Endothelial cell of umbilical vein (primary cell): ENCODE measurements around the gene LARP1. TPM values are rescaled to one million over a fixed set of nuclear protein-coding genes. Genes with fewer than 3 reads are reported as not detected.

Source experiments
- BruUV-seq: library from RNA; stranded (reverse); fragments of 400-500 nt; replicated peaks from 2 replicates; lab custom pipeline; 2021; lab: Mats Ljungman, UMichigan
- CTCF ChIA-PET: fragments of 300-600, 350-600 bp; sonication (Branson Sonifier 250); formaldehyde crosslinking; loops from one replicate; lab custom pipeline; 2021; ENCODE audit warnings: antibody characterized with exemption, inconsistent platforms; lab: Charles Lee
- POLR2A ChIA-PET: fragments of 300-600, 350-600 bp; sonication (Branson Sonifier 250); formaldehyde crosslinking; loops from one replicate; lab custom pipeline; 2021; ENCODE audit warnings: antibody characterized with exemption, inconsistent platforms; lab: Charles Lee
- DNase-seq: peaks from one replicate; pipeline ENCODE4 v3.0.0-alpha.2; 2011; ENCODE audit warnings: low read depth, low spot score
- FAIRE-seq: peaks from 2 replicates; lab custom pipeline; 2011; peaks lifted over from hg19 to GRCh38; lab: Jason Lieb, UNC
- H2AFZ ChIP-seq: 2 replicates; pipeline ENCODE4 v1.6.0; 2012; ENCODE audit warnings: low read depth, low read length, control low read depth, inconsistent platforms
- H3K27ac ChIP-seq: 2 replicates; pipeline ENCODE4 v1.5.1; 2011; ENCODE audit warnings: low read depth, mild to moderate bottlenecking, control low read depth, low read length, moderate library complexity; ENCODE audit not compliant: insufficient read depth
- H3K27me3 ChIP-seq, 2 experiments: 2 replicates each; pipeline versions ENCODE4 v1.6.0 to v1.6.1; 2011; ENCODE audit warnings: low read length in 2 of 2, mixed read lengths in 1 of 2; ENCODE audit not compliant: control insufficient read depth in 2 of 2, insufficient read depth in 2 of 2
- H3K36me3 ChIP-seq, 2 experiments: 2 replicates in 1 of 2; 3 replicates in 1 of 2; pipeline ENCODE4 v1.5.1; 2011; ENCODE audit warnings: low read length in 2 of 2, mild to moderate bottlenecking in 1 of 2, moderate library complexity in 1 of 2; ENCODE audit not compliant: control insufficient read depth in 2 of 2, insufficient read depth in 2 of 2; ENCODE audit errors: extremely low read depth in 1 of 2
- H3K4me1 ChIP-seq: 3 replicates; pipeline ENCODE4 v1.5.1; 2011; ENCODE audit warnings: mild to moderate bottlenecking, low read length; ENCODE audit not compliant: control insufficient read depth, insufficient read depth; ENCODE audit errors: extremely low read depth
- H3K4me2 ChIP-seq: 2 replicates; pipeline ENCODE4 v1.6.1; 2011; ENCODE audit warnings: low read length, control low read depth, mixed read lengths; ENCODE audit not compliant: insufficient read depth
- H3K4me3 ChIP-seq, 3 experiments: fragments of 200-600 bp in 1 of 3; sonication (generic), shearing (Covaris generic) in 1 of 3; replicated peaks in 1 of 3; 2 replicates each; pipeline ENCODE4 v1.5.1; 2011 to 2016; ENCODE audit warnings: control low read depth in 3 of 3, low read length in 3 of 3, mild to moderate bottlenecking in 2 of 3, inconsistent platforms in 1 of 3, low read depth in 1 of 3, moderate library complexity in 1 of 3; ENCODE audit not compliant: insufficient read depth in 1 of 3
- H3K79me2 ChIP-seq: 2 replicates; pipeline ENCODE4 v1.6.0; 2012; ENCODE audit warnings: low read length, inconsistent platforms; ENCODE audit not compliant: control insufficient read depth, insufficient read depth
- H3K9ac ChIP-seq: replicated peaks from 2 replicates; pipeline ENCODE3; 2011; ENCODE audit warnings: low read length, control low read depth; ENCODE audit not compliant: insufficient read depth; ENCODE audit errors: extremely low read depth
- H3K9me1 ChIP-seq: replicated peaks from 3 replicates; pipeline ENCODE4 v1.6.0; 2011; ENCODE audit warnings: mild to moderate bottlenecking, low read length; ENCODE audit not compliant: control insufficient read depth, insufficient read depth; ENCODE audit errors: extremely low read depth
- H3K9me3 ChIP-seq: replicated peaks from 2 replicates; pipeline ENCODE4 v1.5.1; 2012; ENCODE audit warnings: low read length, inconsistent platforms; ENCODE audit not compliant: control insufficient read depth, insufficient read depth
- H4K20me1 ChIP-seq: replicated peaks from 2 replicates; pipeline ENCODE3; 2011; ENCODE audit warnings: mild to moderate bottlenecking, low read length; ENCODE audit not compliant: control insufficient read depth, insufficient read depth; ENCODE audit errors: extremely low read depth
- CTCF ChIP-seq, 2 donors: IDR thresholded peaks; 1 replicate in 1 of 2; 2 replicates in 1 of 2; pipeline ENCODE4 v1.5.1; 2011; ENCODE audit warnings: low read length in 2 of 2, mild to moderate bottlenecking in 2 of 2, moderate library complexity in 2 of 2, control low read depth in 1 of 2, inconsistent platforms in 1 of 2, low read depth in 1 of 2; ENCODE audit not compliant: insufficient read depth in 1 of 2; ENCODE audit errors: extremely low read depth in 1 of 2
- EZH2 ChIP-seq: IDR thresholded peaks from 2 replicates; pipeline ENCODE4 v1.6.1; 2012; ENCODE audit warnings: borderline replicate concordance, low read depth, mild to moderate bottlenecking, moderate library complexity, low read length, inconsistent platforms; ENCODE audit not compliant: severe bottlenecking
- FOS ChIP-seq: IDR thresholded peaks from 2 replicates; pipeline ENCODE4 v1.6.1; 2011; ENCODE audit warnings: mild to moderate bottlenecking, low read length, moderate library complexity, borderline replicate concordance; ENCODE audit not compliant: insufficient read depth
- GATA2 ChIP-seq: IDR thresholded peaks from 2 replicates; pipeline ENCODE4 v1.7.0; 2011; ENCODE audit warnings: low read depth, mild to moderate bottlenecking, moderate library complexity, mixed read lengths, low read length; ENCODE audit not compliant: insufficient read length, insufficient read depth
- JUN ChIP-seq: IDR thresholded peaks from 2 replicates; pipeline ENCODE4 v1.6.1; 2011; ENCODE audit warnings: borderline replicate concordance, low read depth; ENCODE audit not compliant: insufficient read length, insufficient read depth
- MYC ChIP-seq: IDR thresholded peaks from one replicate; pipeline ENCODE4 v1.6.1; 2011; ENCODE audit warnings: mild to moderate bottlenecking, low read depth, low read length
- POLR2A ChIP-seq: IDR thresholded peaks from 2 replicates; pipeline ENCODE4 v1.6.1; 2012; ENCODE audit warnings: low read depth, mild to moderate bottlenecking, control low read depth, low read length
- POLR2AphosphoS5 ChIP-seq: IDR thresholded peaks from 2 replicates; pipeline ENCODE4 v1.6.1; 2012; ENCODE audit warnings: low read depth, mild to moderate bottlenecking, control low read depth, low read length, moderate library complexity; ENCODE audit not compliant: insufficient read depth
- dilution Hi-C: fragments of 300-500 bp; cut with MboI; formaldehyde crosslinking; loops from one replicate; pipeline ENCODE4 v1.15.0; 2019; ENCODE audit warnings: low sequenced_read_pairs; ENCODE audit not compliant: extremely low pct_ligation_motif_present
- intact Hi-C: fragments of 100-400 bp; cut with micrococcal nuclease; formaldehyde crosslinking; loops from one replicate; pipeline ENCODE4 v1.10.0; 2022
- polyA plus RNA-seq, 4 experiments: library from polyadenylated mRNA; depleted of rRNA in 3 of 4; stranded (reverse) in 3 of 4; unstranded in 1 of 4; fragments of >200 nt; gene quantifications; 2 replicates each; pipeline versions ENCODE4 v1.2.1 to v1.2.3, GENCODE V29; 2011 to 2012; ENCODE audit warnings: missing spikeins in 1 of 4
- total RNA-seq: library from RNA; stranded (reverse); gene quantifications from 2 replicates; pipeline ENCODE4 v1.2.3, GENCODE V29; 2021
- TF ChIP-seq, protein P1 (sequence below): IDR thresholded peaks from 2 replicates; pipeline ENCODE4 v1.6.1; 2011; ENCODE audit not compliant: insufficient read depth, insufficient read length

Gene LARP1
- total and polyA plus RNA-seq, 2 donors (not counting 3 experiments of a cell fraction or from before 2014, with no cell fraction given) = 70.4 to 252 TPM

DNA sequence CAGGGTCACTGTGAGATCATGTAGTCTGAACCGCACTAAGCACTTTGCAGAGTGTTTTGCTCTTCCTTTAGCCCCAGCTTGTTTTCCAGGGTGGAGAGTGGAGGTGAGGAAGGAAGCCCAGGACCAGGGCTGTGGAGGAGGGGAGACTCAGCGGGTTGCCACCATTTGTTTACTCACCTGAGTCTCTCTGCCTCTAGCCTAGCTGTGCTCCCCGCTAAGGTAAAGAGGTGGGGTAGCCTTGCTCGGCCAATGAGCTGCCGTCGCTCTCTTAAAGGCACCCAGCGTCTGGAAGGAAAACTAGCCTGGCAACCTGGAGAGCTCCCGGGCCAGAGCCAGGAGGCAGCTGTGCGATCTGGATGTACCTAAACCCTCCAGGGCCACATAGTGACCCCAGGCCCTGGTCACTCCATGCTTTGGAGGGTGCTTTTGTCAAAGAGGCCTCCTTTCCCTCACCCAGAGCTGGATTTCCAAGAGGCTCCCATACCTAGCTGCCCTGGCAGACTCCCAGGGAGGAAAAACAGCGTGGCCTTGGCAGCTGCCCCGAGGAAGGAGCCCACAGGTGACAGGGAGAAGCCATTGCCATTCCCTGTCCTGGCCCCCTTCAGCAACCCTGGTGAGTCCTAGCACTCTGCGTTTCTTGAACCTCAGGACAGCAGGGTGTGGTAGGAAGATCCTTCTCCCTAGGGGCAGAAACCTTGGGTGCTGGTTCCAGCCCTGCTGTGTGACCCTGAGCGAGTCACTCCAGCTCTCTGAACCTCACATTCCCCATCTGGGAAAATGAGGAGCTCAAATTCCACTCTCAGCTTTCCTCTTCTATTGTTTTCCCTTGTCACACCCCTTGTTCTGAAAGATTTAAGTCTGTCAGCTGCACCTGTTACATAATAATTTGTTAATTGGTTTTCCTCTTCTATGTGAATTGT lies 42.4 kb upstream of the LARP1 start:
- Histone ChIP-seq H3K79me2 (no peaks in the 10 kb centered on the region), H3K4me1 (peaks cover 11% of the 10 kb centered on the region), H2AFZ (no peak overlapping the region), H3K36me3 (no peaks in the 10 kb centered on the region), H3K4me2 (no peak overlapping the region), H3K9me1 (no peaks in the 10 kb centered on the region), H3K4me3 (no peak overlapping the region), H3K27me3 (no peaks in the 10 kb centered on the region), H3K9me3 (no peaks in the 10 kb centered on the region), H3K9ac (no peak overlapping the region), H4K20me1 (no peaks in the 10 kb centered on the region), H3K27ac (no peak overlapping the region)
- no peak for TF ChIP-seq EZH2
- TF ChIP-seq MYC = no peak
- TF ChIP-seq, protein P1, sequence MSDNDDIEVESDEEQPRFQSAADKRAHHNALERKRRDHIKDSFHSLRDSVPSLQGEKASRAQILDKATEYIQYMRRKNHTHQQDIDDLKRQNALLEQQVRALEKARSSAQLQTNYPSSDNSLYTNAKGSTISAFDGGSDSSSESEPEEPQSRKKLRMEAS = no peak
- TF ChIP-seq CTCF (IDR thresholded peaks at IDR 0.05; ENCODE audit: extremely low read depth in 1 of 2, insufficient read depth in 1 of 2, low read depth in 1 of 2, low read length in 2 of 2) = no peak
- TF ChIP-seq FOS = no peak
- no peak for TF ChIP-seq GATA2
- TF ChIP-seq JUN = no peak
- TF ChIP-seq POLR2A = no peak
- TF ChIP-seq POLR2AphosphoS5 = no peak
- DNase-seq (no peak), FAIRE-seq (no peak)
- intact Hi-C loops = loop anchor here (1.0 kb wide), 1 partner anchor 29 kb away; no protein-coding TSS in a partner anchor
- CTCF ChIA-PET = interaction anchor here (0.5 to 2.7 kb wide), 4 partner anchors 10 to 73 kb away, joined by 3 to 8 read pairs (median 3); no protein-coding TSS in a partner anchor
- dilution Hi-C loops = no loop called here
- POLR2A ChIA-PET = interaction anchor here (1.3 kb wide), 1 partner anchor 13 kb away, joined by 3 read pairs; no protein-coding TSS in a partner anchor
- BruUV-seq = no TSS peak
